Neural progenitor cell (in vitro differentiated cells): ENCODE data around the gene PORCN. TPM values are rescaled to one million over a fixed set of nuclear protein-coding genes. Genes with fewer than 3 reads are reported as not detected.
"Not testable (repeated sequence)": the region's sequence is repeated elsewhere in the genome, so short reads cannot be mapped to it uniquely, and the experiment has no call there.

Experiments
- DNase-seq: peaks from one replicate; pipeline ENCODE4 v3.0.0-alpha.2; 2016; ENCODE audit warnings: low spot score
- H2AFZ ChIP-seq: fragments of 200-600 bp; sonication (generic); replicated peaks from 2 replicates; pipeline ENCODE4 v1.6.1; 2016; ENCODE audit warnings: antibody characterized with exemption
- H3F3A ChIP-seq: fragments of 200-600 bp; sonication (generic); 2 replicates; pipeline ENCODE4 v1.6.1; 2016; ENCODE audit warnings: antibody characterized with exemption, low read depth
- H3K27ac ChIP-seq: fragments of 200-600 bp; sonication (generic); 2 replicates; pipeline ENCODE4 v1.5.1; 2016; ENCODE audit warnings: mild to moderate bottlenecking
- H3K27me3 ChIP-seq: fragments of 200-600 bp; sonication (generic); 2 replicates; pipeline ENCODE4 v1.6.1; 2016; ENCODE audit warnings: mild to moderate bottlenecking, moderate library complexity
- H3K36me3 ChIP-seq: fragments of 200-600 bp; sonication (generic); 2 replicates; pipeline ENCODE4 v1.5.1; 2016
- H3K4me1 ChIP-seq: fragments of 200-600 bp; sonication (generic); 2 replicates; pipeline ENCODE4 v1.6.1; 2016; ENCODE audit warnings: mixed run types
- H3K4me2 ChIP-seq: fragments of 200-600 bp; sonication (generic); 2 replicates; pipeline ENCODE4 v1.6.1; 2016
- H3K4me3 ChIP-seq: fragments of 200-600 bp; sonication (generic); 2 replicates; pipeline ENCODE4 v1.5.1; 2016
- H3K79me2 ChIP-seq: fragments of 200-600 bp; sonication (generic); 2 replicates; pipeline ENCODE4 v1.6.1; 2016; ENCODE audit warnings: low read depth
- H3K9ac ChIP-seq: fragments of 200-600 bp; sonication (generic); 2 replicates; pipeline ENCODE4 v1.6.1; 2016
- H3K9me3 ChIP-seq: fragments of 200-600 bp; sonication (generic); 2 replicates; pipeline ENCODE4 v1.5.1; 2016; ENCODE audit warnings: low read depth
- H4K20me1 ChIP-seq: fragments of 200-600 bp; sonication (generic); 2 replicates; pipeline ENCODE4 v1.6.1; 2016; ENCODE audit warnings: low read depth
- H3K27ac Mint-ChIP-seq: 3 replicates; pipeline ENCODE4 v1.8.0; 2021; ENCODE audit warnings: mixed read lengths
- H3K27me3 Mint-ChIP-seq: 2 replicates; pipeline ENCODE4 v1.8.0; 2022; ENCODE audit warnings: low read depth, mild to moderate bottlenecking, inconsistent platforms, moderate library complexity, mixed read lengths; ENCODE audit not compliant: insufficient read depth
- H3K36me3 Mint-ChIP-seq: 3 replicates; pipeline ENCODE4 v1.8.0; 2021; ENCODE audit warnings: mixed read lengths
- H3K4me1 Mint-ChIP-seq: 3 replicates; pipeline ENCODE4 v1.8.0; 2021; ENCODE audit warnings: mixed read lengths
- H3K4me3 Mint-ChIP-seq: 3 replicates; pipeline ENCODE4 v1.8.0; 2021; ENCODE audit warnings: mild to moderate bottlenecking, moderate library complexity, mixed read lengths
- H3K9me3 Mint-ChIP-seq: 3 replicates; pipeline ENCODE4 v1.8.0; 2020; ENCODE audit warnings: mixed read lengths
- CTCF ChIP-seq: fragments of 200-600 bp; sonication (generic); IDR thresholded peaks from 2 replicates; pipeline ENCODE4 v1.5.1; 2017; ENCODE audit warnings: antibody characterized with exemption, mild to moderate bottlenecking
- EZH2 ChIP-seq: fragments of 200-600 bp; sonication (generic); IDR thresholded peaks from 2 replicates; pipeline ENCODE4 v1.6.1; 2017; ENCODE audit warnings: antibody characterized with exemption, mild to moderate bottlenecking, moderate library complexity
- EZH2phosphoT487 ChIP-seq: fragments of 200-600 bp; sonication (generic); IDR thresholded peaks from 2 replicates; pipeline ENCODE4 v1.6.1; 2017; ENCODE audit warnings: antibody characterized with exemption
- total RNA-seq: library from RNA; depleted of rRNA; stranded (reverse); fragments of >200 nt; gene quantifications from 2 replicates; pipeline ENCODE4 v1.2.3, GENCODE V29; 2015; ENCODE audit warnings: low replicate concordance

The PORCN gene
- total RNA-seq, 1 donor from 2014 or later, result 10.8 TPM

GRCh38 chrX:48540480-48540879 lies 31.7 kb downstream of the PORCN start:
- no peak overlapping the region for H3K9ac ChIP-seq
- no peaks in the 10 kb centered on the region for H3K27me3 ChIP-seq
- H3K4me2 ChIP-seq, result peak overlapping the region; percentile 66
- no peaks in the 10 kb centered on the region for H4K20me1 ChIP-seq
- H3F3A ChIP-seq, result peaks cover 3% of the 10 kb centered on the region
- no peak overlapping the region for H3K27ac ChIP-seq
- no peaks in the 10 kb centered on the region for H3K9me3 ChIP-seq
- Mint-ChIP-seq H3K36me3 (peaks cover 2% of the 10 kb centered on the region), H3K27ac (no peak overlapping the region), H3K9me3 (peaks cover 9% of the 10 kb centered on the region), H3K4me3 (peak overlapping the region; percentile 87), H3K4me1 (peaks cover 7% of the 10 kb centered on the region), H3K27me3 (peaks cover 5% of the 10 kb centered on the region)
- no peaks in the 10 kb centered on the region for H3K4me1 ChIP-seq
- H2AFZ ChIP-seq, result no peak overlapping the region
- no peaks in the 10 kb centered on the region for H3K36me3 ChIP-seq
- peak overlapping the region; percentile 56 for H3K4me3 ChIP-seq
- peak; percentile 2 for DNase-seq
- TF ChIP-seq EZH2, result no peak
- no peak for TF ChIP-seq CTCF
- no peak for TF ChIP-seq EZH2phosphoT487
- peaks cover 6% of the 10 kb centered on the region for H3K79me2 ChIP-seq

- H2AFZ ChIP-seq, result no peak overlapping the region
- H3K9me3 Mint-ChIP-seq, result peaks cover 9% of the 10 kb centered on the region
- no peaks in the 10 kb centered on the region for H4K20me1 ChIP-seq
- H3K9me3 ChIP-seq, result no peaks in the 10 kb centered on the region
- no peak overlapping the region for H3K27ac Mint-ChIP-seq
- no peaks in the 10 kb centered on the region for H3K4me1 ChIP-seq
- TF ChIP-seq CTCF (no peak), EZH2 (no peak), EZH2phosphoT487 (no peak)
- H3K4me3 ChIP-seq, result no peak overlapping the region
- no peaks in the 10 kb centered on the region for H3K27me3 ChIP-seq
- peaks cover 2% of the 10 kb centered on the region for H3K36me3 Mint-ChIP-seq
- H3K36me3 ChIP-seq, result no peaks in the 10 kb centered on the region
- H3F3A ChIP-seq, result peaks cover 3% of the 10 kb centered on the region
- peaks cover 7% of the 10 kb centered on the region for H3K4me1 Mint-ChIP-seq
- peaks cover 6% of the 10 kb centered on the region for H3K79me2 ChIP-seq
- DNase-seq, result no peak
- H3K4me2 ChIP-seq, result no peak overlapping the region
- no peak overlapping the region for H3K27ac ChIP-seq
- H3K9ac ChIP-seq, result no peak overlapping the region
- H3K27me3 Mint-ChIP-seq, result peaks cover 5% of the 10 kb centered on the region
- peak overlapping the region; percentile 71 for H3K4me3 Mint-ChIP-seq
Measured at GRCh38 chrX:48541140-48541814, 32.5 kb downstream of the PORCN start.

GRCh38 chrX:48548871-48549270 lies 40.1 kb downstream of the PORCN start:
- Mint-ChIP-seq H3K4me1 (no peaks in the 10 kb centered on the region), H3K27me3 (no peaks in the 10 kb centered on the region), H3K36me3 (peaks cover under 1% of the 10 kb centered on the region), H3K27ac (no peak overlapping the region), H3K9me3 (peaks cover under 1% of the 10 kb centered on the region), H3K4me3 (no peak overlapping the region)
- Histone ChIP-seq H3K4me1 (no peaks in the 10 kb centered on the region), H3K27ac (no peak overlapping the region), H3K9me3 (no peaks in the 10 kb centered on the region), H2AFZ (no peak overlapping the region), H3K79me2 (no peaks in the 10 kb centered on the region), H3K4me3 (no peak overlapping the region), H4K20me1 (no peaks in the 10 kb centered on the region), H3K36me3 (no peaks in the 10 kb centered on the region), H3F3A (no peaks in the 10 kb centered on the region), H3K4me2 (no peak overlapping the region), H3K9ac (no peak overlapping the region), H3K27me3 (no peaks in the 10 kb centered on the region)
- TF ChIP-seq EZH2, result no peak
- no peak for DNase-seq

- not testable (repeated sequence) for H3K4me1 Mint-ChIP-seq
Measured at GRCh38 chrX:48555731-48556325, 47.0 kb downstream of the PORCN start.

More at GRCh38 chrX:48555731-48556325, 47.0 kb downstream of the PORCN start:
- not testable (repeated sequence) for H3K9ac ChIP-seq, H3K27me3 Mint-ChIP-seq, H3K4me3 ChIP-seq, H3K27me3 ChIP-seq, H4K20me1 ChIP-seq, H3F3A ChIP-seq, H3K27ac Mint-ChIP-seq, DNase-seq, H3K36me3 Mint-ChIP-seq, H3K4me3 Mint-ChIP-seq, H3K4me1 ChIP-seq, H3K4me2 ChIP-seq, H3K36me3 ChIP-seq, H2AFZ ChIP-seq, H3K79me2 ChIP-seq, H3K9me3 ChIP-seq, H3K27ac ChIP-seq, H3K9me3 Mint-ChIP-seq
